DOHH2 (cell line): ENCODE data around the gene STYX.

Source experiments
- EZH2phosphoT487 ChIP-seq: fragments of 200-600 bp; sonication (generic); IDR thresholded peaks from 2 replicates; pipeline ENCODE4 v1.6.1; 2017; ENCODE audit warnings: borderline replicate concordance, mild to moderate bottlenecking, antibody characterized with exemption, low read length, moderate library complexity, mixed read lengths
- TF ChIP-seq, protein P1 (sequence below): fragments of 200-600 bp; sonication (generic); IDR thresholded peaks from one replicate; pipeline ENCODE4 v1.5.1; 2014; ENCODE audit warnings: antibody characterized with exemption, mild to moderate bottlenecking, low read depth, low read length; ENCODE audit not compliant: poor library complexity, severe bottlenecking

DNA sequence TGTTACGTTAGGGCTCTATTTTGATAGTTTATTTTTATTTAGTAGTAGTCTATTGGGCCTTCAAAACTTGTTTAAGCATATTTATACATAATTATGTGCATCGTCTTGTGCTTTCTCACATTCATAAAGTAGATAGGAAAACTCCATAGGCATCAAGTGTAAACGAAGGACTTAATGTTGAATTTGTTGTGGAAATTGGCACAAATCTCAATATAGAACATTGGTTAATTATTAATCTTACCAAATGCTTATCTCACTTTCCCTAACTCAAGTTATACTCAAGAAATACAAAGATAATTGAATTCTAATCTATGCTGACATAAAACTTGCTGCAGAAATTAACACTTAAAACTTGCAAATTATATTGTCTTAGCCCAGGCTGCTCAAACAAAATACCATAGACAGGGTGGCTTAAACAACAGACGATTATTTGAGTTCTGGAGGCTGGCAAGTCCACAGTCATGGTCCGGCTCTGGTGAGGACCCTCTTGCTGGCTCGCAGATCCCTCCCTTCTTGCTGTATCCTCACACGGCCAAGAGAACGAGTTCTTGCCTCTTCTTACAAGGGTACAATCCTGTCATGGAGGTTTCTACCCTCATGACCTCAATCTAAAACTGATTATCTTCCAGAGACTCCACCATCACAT lies 18.8 kb downstream of the STYX start:
- TF ChIP-seq, protein P1, sequence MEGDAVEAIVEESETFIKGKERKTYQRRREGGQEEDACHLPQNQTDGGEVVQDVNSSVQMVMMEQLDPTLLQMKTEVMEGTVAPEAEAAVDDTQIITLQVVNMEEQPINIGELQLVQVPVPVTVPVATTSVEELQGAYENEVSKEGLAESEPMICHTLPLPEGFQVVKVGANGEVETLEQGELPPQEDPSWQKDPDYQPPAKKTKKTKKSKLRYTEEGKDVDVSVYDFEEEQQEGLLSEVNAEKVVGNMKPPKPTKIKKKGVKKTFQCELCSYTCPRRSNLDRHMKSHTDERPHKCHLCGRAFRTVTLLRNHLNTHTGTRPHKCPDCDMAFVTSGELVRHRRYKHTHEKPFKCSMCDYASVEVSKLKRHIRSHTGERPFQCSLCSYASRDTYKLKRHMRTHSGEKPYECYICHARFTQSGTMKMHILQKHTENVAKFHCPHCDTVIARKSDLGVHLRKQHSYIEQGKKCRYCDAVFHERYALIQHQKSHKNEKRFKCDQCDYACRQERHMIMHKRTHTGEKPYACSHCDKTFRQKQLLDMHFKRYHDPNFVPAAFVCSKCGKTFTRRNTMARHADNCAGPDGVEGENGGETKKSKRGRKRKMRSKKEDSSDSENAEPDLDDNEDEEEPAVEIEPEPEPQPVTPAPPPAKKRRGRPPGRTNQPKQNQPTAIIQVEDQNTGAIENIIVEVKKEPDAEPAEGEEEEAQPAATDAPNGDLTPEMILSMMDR: no peak
- no peak for TF ChIP-seq EZH2phosphoT487
